Panc1 (cell line): ENCODE measurements around the gene CC2D1B. TPM values are rescaled to one million over a fixed set of nuclear protein-coding genes. Genes with fewer than 3 reads are reported as not detected.

Experiments used
- ATAC-seq: fragments of 200-7000 bp; cut with Tn5 transposase; 2 replicates; pipeline ENCODE4 v1.9.1; 2020; ENCODE audit warnings: mild to moderate bottlenecking, moderate library complexity
- BruUV-seq: library from RNA; stranded (reverse); fragments of 400-500 nt; replicated peaks from 2 replicates; lab custom pipeline; 2021; lab: Mats Ljungman, UMichigan
- CTCF ChIA-PET: fragments of 300-600 bp; sonication (Branson Sonifier 250); formaldehyde crosslinking; loops from one replicate; lab custom pipeline; 2022; ENCODE audit warnings: antibody characterized with exemption; lab: Charles Lee
- POLR2A ChIA-PET: fragments of 300-600 bp; sonication (Branson Sonifier 250); formaldehyde crosslinking; loops from one replicate; lab custom pipeline; 2022; ENCODE audit warnings: antibody characterized with exemption; lab: Charles Lee
- DNase-seq: peaks from one replicate; pipeline ENCODE4 v3.0.0-alpha.2; 2010; ENCODE audit warnings: low read depth, low spot score
- H3K27ac ChIP-seq: 2 replicates; pipeline ENCODE4 v1.5.1; 2011; ENCODE audit warnings: mild to moderate bottlenecking, low read length, inconsistent platforms
- H3K27me3 ChIP-seq: fragments of 200-500 bp; sonication (Bioruptor generic); 2 replicates; pipeline ENCODE4 v1.6.0; 2014; ENCODE audit warnings: low read length, inconsistent platforms; ENCODE audit not compliant: control insufficient read depth, insufficient read depth
- H3K36me3 ChIP-seq: fragments of 200-500 bp; sonication (Bioruptor generic); 2 replicates; pipeline ENCODE4 v1.5.1; 2014; ENCODE audit warnings: inconsistent platforms, mild to moderate bottlenecking, low read length, moderate library complexity; ENCODE audit not compliant: control insufficient read depth, insufficient read depth
- H3K4me1 ChIP-seq: 2 replicates; pipeline ENCODE4 v1.5.1; 2011; ENCODE audit warnings: inconsistent platforms, mild to moderate bottlenecking, low read length, moderate library complexity; ENCODE audit not compliant: control insufficient read depth, insufficient read depth
- H3K4me3 ChIP-seq, 2 experiments: 2 replicates each; pipeline ENCODE4 v1.5.1; 2011 to 2012; ENCODE audit warnings: low read depth in 2 of 2, low read length in 2 of 2, mild to moderate bottlenecking in 2 of 2, inconsistent platforms in 1 of 2, moderate library complexity in 1 of 2
- H3K9me3 ChIP-seq: fragments of 200-500 bp; sonication (Bioruptor generic); 2 replicates; pipeline ENCODE4 v1.5.1; 2014; ENCODE audit warnings: low read depth, mild to moderate bottlenecking, inconsistent platforms, low read length, moderate library complexity; ENCODE audit not compliant: control insufficient read depth, insufficient read depth
- CTCF ChIP-seq: fragments of 450-650 bp; IDR thresholded peaks from 2 replicates; pipeline ENCODE4 v1.5.1; 2017; ENCODE audit warnings: mild to moderate bottlenecking
- POLR2AphosphoS5 ChIP-seq: IDR thresholded peaks from 2 replicates; pipeline ENCODE4 v1.6.1; 2012; ENCODE audit warnings: mild to moderate bottlenecking, low read depth, low read length, moderate library complexity
- REST ChIP-seq, 2 experiments: IDR thresholded peaks; 2 replicates each; pipeline ENCODE4 v1.6.1; 2011 to 2012; ENCODE audit warnings: low read depth in 2 of 2, control low read depth in 1 of 2, low read length in 1 of 2, mild to moderate bottlenecking in 1 of 2, moderate library complexity in 1 of 2; ENCODE audit not compliant: insufficient read depth in 1 of 2
- SIN3A ChIP-seq: IDR thresholded peaks from 2 replicates; pipeline ENCODE4 v1.6.1; 2012; ENCODE audit warnings: low read depth, mild to moderate bottlenecking, low read length, moderate library complexity, borderline replicate concordance; ENCODE audit not compliant: insufficient read depth
- TCF7L2 ChIP-seq: IDR thresholded peaks from 2 replicates; pipeline ENCODE4 v1.6.1; 2011; ENCODE audit warnings: mild to moderate bottlenecking, low read depth, low read length, inconsistent platforms
- in situ Hi-C: cut with HindIII; loops from 2 replicates; pipeline ENCODE4 v1.10.0; 2016; ENCODE audit warnings: low sequenced_read_pairs, low pct_unique_long_range_greater_than_20kb
- intact Hi-C: fragments of 100-400 bp; cut with micrococcal nuclease; formaldehyde crosslinking; loops from one replicate; pipeline ENCODE4 v1.10.0; 2022; ENCODE audit not compliant: unreplicated experiment
- total RNA-seq: library from RNA; stranded (reverse); gene quantifications from one replicate; pipeline ENCODE4 v1.2.1, GENCODE V29; 2021; ENCODE audit not compliant: unreplicated experiment

Gene CC2D1B
- total RNA-seq, 1 experiment from 2014 or later: 52.5 TPM

- Histone ChIP-seq H3K36me3 (no peaks in the 10 kb centered on the region), H3K27ac (no peak overlapping the region), H3K9me3 (no peaks in the 10 kb centered on the region), H3K4me3 (no peak overlapping the region), H3K27me3 (no peaks in the 10 kb centered on the region), H3K4me1 (no peaks in the 10 kb centered on the region)
- in situ Hi-C loops (no loop called here), intact Hi-C loops (no loop called here)
- TF ChIP-seq SIN3A (no peak), TCF7L2 (no peak), POLR2AphosphoS5 (no peak), REST (IDR thresholded peaks at IDR 0.05; ENCODE audit: insufficient read depth in 1 of 2, low read depth in 2 of 2, low read length in 1 of 2) (no peak), CTCF (no peak)
- ATAC-seq: peak; percentile 70; the same call in 1 of the 2 replicates
- ChIA-PET POLR2A (no interaction called here), CTCF (interaction anchor here (0.6 kb wide), 1 partner anchor 253 kb away, joined by 3 read pairs; no protein-coding TSS in a partner anchor)
- BruUV-seq: no TSS peak
- DNase-seq: no peak
These were observed 59.6 kb downstream of the CC2D1B start for GRCh38 chr1:52306227-52307006.

GRCh38 chr1:52305417-52306226, 60.4 kb downstream of the CC2D1B start:
- ATAC-seq (0 out of 2 replicates have a peak, but pooled peaks have one; percentile 21), DNase-seq (no peak)
- H3K4me1 ChIP-seq: no peaks in the 10 kb centered on the region
- BruUV-seq: no TSS peak
- H3K27ac ChIP-seq: no peak overlapping the region
- H3K27me3 ChIP-seq: no peaks in the 10 kb centered on the region
- in situ Hi-C loops (no loop called here), intact Hi-C loops (no loop called here)
- TF ChIP-seq CTCF (no peak), SIN3A (no peak), POLR2AphosphoS5 (no peak), TCF7L2 (no peak), REST (IDR thresholded peaks at IDR 0.05; ENCODE audit: insufficient read depth in 1 of 2, low read depth in 2 of 2, low read length in 1 of 2) (no peak)
- H3K4me3 ChIP-seq: no peak overlapping the region
- H3K36me3 ChIP-seq: no peaks in the 10 kb centered on the region
- POLR2A ChIA-PET: no interaction called here
- CTCF ChIA-PET: interaction anchor here (0.6 kb wide), 1 partner anchor 253 kb away, joined by 3 read pairs; no protein-coding TSS in a partner anchor
- H3K9me3 ChIP-seq: no peaks in the 10 kb centered on the region
